Skin of body (tissue), 2 donors: Measurements from ENCODE around the gene PGPEP1. TPM values are rescaled to one million over a fixed set of nuclear protein-coding genes. Genes with fewer than 3 reads are reported as not detected.
"Not testable (repeated sequence)": the region's sequence is repeated elsewhere in the genome, so short reads cannot be mapped to it uniquely, and the experiment has no call there.

Source experiments
- DNase-seq: peaks from one replicate; lab custom pipeline; 2025; lab: John Stamatoyannopoulos, UW
- total RNA-seq: library from RNA; depleted of rRNA; stranded (reverse); fragments of >200 nt; gene quantifications from one replicate; pipeline ENCODE4 v1.2.3, GENCODE V29; 2014

Gene PGPEP1
- total RNA-seq, 1 donor from 2014 or later, result 9.6 TPM

DNA sequence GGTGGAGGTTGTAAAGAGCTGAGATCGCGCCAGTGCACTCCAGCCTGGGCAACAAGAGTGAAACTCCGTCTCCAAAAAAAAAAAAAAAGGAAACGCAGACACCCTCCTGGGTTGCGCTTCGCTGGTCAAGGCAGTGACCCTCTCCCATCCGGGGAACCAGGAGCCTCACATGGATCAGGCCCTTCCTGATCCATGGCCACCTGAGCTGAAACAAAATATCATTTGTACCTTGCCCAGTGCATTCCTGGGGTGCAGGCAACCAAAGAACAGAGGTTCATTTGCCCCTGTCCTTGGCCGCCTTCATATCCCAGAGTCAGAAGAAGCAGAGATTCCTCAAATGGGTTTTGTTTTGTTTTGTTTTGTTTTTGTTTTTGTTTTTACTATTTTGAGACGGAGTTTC lies 9.5 kb upstream of the PGPEP1 start:
- no peak for DNase-seq

DNA sequence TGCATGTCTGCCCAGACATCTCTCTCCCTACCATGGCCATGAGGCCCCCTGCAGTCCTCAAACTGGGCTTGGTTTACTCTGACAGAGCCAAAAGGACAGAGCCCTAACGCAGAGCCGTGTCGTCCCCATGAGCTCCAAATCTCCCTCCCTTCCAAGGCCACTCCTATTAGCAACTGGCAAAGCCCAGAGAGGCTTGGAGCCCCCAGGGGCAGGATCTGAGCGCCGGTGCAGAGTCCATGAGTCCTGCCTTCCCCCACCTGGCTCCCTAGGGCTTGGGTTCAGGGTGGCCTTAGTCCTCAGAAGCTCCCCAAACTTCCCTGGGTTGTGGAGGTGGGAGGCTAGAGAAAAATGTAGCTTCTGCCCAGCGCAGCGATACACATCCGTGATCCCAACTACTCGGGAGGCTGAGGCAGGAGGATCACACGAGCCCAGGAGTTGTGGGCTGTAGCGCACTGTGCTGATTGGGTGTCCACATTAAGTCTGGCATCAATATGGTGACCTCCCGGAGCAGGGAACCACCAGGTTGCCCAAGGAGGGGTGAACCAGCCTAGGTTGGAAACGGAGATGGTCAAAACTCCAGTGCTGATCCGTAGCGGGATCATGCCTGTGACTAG lies 7.4 kb upstream of the PGPEP1 start:
- no peak for DNase-seq

DNA sequence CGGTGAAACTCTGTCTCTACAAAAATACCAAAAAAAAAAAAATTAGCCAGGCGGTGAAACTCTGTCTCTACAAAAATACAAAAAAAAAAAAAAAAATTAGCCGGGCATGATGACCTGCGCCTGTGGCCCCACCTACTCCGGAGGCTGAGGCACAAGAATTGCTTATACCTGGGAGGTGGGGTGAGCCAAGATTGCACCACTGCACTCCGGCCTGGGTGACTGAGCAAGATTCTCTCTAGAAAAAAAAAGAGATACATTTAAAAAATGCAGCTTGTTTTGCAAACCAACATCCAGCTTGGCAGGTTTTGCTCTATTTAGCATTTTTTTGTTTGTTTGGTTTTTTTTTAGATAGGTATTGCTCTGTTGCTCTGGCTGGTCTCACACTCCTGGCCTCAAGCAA lies 6.7 kb upstream of the PGPEP1 start:
- DNase-seq, result no peak

DNA sequence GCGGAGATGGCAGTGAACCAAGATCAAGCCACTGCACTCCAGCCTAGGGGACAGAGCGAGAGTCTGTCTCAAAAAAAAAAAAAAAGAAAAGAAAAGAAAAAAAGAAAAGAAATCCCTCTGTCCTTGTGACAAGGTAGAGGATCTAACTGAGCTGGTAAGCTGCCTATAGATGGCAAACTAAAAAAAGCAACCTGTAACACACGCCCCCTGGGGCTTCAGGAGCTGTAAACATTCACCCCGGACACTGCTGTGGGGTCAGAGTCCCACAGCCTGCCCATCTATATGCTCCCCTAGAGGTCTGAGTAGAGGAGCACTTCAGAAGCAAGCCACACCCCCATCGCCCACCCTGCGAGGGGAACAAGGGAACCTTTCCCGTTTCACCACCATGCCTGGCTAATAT lies 4.3 kb upstream of the PGPEP1 start:
- DNase-seq, result no peak

DNA sequence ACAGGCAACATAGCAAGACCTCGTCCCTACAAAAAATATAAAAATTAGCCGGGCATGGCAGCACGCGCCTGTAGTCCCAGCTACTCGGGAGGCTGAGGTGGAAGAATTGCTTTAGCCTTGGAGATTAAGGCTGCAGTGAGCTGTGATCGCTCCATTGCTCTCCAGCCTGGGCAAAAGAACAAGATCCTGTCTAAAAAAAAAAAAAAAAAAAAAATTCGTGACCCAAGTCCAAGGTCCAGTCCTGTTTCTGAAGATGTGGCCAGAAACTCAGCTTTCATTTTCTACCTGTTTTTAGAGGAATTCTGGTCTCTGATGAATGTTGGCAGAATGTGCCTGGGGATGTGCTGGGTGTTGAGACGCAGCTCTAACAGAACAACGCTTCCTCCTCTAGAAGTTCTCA lies 1.9 kb upstream of the PGPEP1 start:
- no peak for DNase-seq

DNA sequence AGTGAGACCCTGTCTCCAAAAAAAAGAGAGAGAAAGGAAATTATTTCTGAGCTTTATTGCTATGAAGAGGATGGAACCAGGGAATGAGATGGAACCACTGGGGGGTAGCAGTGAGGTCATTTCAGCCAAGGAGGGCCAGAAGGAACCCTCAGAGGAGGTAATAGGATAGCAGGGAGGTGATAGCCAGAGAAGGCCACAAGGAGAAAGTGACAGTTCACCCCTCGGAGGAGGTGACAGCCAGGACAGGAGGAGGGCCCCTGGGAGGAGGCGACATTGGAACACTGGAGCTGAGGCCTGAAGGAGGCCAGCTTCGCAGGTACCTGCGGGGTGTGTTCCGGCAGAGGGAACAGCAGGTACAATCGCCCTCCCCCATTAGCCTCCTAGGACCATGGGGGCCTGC lies 675 bp upstream of the PGPEP1 start:
- DNase-seq, result no peak

DNA sequence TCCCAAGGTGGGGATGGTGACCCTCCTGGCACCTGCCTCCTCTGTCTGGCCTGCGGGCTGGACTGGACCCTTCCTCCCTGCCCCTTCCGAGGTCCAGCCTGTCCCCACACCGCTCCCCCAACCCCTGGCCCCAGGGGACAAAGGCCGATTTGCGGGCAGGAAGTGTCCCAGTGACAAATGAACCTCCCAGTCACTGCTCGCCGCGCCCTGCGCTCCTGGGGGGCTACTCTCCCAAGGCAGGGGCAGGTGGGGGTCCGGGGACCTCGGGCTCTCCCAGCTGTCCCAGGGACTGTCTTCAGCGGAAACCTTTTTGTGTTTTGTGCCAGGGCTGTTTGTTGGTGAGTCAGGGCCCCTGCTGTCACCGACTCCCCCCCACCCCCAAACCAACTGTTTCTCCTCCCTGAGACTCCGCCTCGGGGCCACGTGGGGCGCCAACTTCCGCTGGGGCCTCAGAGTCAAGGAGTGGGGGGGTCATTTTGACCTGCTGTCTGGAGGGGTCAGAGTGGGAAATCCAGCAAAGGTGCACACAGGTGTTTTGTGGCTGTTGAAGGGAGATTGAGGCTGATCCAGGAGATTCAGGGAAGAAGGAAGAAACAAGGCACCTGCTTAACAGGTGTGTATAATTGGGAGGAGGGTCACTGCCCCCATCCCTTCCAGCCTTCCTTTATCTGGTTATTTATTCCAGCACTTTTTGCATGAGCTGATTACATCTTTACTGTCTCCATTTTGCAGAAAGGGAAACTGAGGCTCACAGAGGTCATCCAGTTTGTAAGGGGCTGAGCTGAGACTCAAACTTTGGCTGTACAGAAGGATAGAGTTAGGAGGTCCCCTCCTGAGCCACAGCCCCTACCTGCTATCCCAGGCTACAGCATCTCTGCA lies 831 bp downstream of the PGPEP1 start:
- no peak for DNase-seq

DNA sequence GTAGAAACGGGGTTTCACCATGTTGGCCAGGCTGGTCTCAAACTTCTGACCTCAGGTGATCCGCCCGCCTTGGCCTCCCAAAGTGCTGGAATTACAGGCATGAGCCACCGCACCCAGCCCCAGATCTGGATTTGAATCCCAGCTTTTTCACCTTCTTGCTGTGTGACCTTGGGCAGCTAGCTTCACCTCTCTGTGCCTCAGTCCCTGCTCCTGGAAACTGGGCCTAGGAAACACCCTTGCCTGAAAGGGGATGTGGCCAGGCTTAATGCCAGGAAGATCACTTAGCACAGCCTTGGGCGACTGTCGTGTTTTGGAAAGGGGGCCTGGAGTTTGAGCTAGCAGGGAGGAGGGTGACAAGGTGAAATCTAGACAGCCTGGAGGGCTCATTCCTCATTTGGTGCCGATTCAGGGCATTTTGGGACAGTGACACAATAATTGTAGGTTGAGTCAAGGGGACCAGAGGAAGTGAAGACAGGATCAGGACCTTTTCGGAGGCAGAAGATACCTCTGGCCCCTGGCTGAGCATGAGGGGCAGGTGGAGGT lies 1.8 kb downstream of the PGPEP1 start:
- no peak for DNase-seq

DNA sequence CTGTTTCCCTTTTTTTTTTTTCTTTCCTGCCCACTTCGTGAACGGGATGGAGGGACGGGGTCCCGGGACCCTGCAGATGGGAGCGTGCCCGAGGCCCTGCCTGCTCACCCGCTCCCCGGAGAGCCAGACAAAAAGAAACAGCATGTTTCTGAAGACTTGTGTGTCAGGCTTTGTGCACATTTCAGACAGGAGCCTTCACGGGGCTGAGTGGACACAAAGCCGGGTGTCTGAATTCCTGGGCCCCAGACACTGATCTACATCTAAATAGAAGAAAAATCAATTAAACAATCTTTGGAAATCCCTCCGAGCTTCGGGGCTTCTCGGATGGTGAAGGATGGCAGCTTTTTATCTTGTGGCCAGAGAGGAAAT lies 4.2 kb downstream of the PGPEP1 start:
- no peak for DNase-seq

DNA sequence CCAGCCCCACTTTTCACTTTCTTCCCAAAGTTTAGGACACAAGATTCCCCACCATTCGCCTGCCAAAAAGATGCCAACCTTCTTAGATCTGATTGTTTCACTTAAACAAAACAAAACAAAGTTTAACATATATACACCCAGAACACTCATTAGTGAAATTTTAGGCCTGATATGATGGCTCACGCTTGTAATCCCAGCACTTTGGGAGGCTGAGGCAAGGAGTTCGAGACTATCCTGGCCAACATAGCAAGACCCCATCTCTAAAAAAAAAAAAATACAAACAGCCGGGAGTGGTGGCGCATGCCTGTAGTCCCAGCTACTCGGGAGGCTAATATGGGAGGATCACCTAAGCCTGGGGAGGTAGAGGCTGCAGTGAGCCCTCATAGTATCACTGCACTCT lies 4.9 kb downstream of the PGPEP1 start:
- no peak for DNase-seq

DNA sequence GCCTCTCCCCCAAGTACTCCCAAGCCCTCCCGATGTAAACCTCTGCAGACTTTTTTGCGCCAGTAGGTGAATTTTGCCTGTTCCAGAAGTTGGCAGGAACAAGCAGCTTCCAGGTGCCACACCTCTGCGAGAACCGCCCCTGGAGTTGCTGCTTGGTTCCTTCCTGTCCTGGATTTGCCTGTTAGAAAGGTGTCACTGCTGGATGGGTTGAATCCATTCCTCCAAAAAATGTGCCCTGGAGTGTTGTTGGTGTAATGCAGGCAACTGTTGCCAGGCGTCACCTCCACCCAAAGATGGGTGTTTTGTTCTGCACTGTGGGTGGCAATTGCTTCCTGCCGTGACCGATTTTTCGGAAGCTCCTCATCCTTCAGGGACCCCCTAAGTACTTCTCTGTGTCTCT lies 5.7 kb downstream of the PGPEP1 start:
- no peak for DNase-seq

DNA sequence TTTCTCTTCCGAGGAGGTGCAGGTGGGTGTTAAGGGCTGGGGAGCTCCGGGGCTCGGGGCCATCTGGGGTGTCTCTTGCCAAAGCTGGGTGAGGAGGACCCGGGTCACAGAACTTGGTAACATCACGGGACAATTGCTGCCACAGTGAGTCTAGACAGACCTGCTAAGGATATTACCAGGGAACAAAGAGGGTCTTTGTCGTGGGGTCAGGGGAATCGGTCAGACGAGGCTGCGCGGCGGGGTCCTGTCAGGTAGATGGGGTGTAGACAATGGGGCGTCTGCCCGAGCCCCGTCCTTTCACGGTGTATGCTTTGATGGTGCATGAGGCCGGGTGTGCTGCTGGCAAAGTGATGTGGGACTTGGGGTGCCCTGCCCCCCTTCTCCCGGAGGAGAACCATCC lies 7.8 kb downstream of the PGPEP1 start:
- DNase-seq, result no peak

DNA sequence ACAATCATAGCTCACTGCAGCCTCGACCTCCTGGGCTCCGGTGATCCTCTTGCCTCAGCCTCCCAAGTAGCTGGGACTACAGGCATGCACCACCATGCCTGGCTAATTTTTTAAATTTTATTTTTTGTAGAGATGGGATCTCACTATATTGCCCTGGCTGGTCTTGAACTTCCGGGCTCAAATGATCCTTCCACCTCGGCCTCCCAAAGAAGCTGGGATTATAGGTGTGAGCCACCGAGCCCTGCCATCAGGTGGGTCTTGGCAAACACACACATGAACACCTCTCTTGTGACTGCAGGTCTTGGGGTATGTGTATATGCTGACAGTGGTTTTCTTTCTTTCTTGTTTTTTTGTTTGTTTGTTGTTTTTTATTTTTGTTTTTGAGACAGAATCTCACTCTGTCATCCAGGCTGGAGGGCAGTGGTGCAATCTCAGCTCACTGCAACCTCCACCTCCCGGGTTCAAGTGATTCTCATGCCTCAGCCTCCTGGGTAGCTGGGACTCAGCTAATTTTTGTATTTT lies 8.5 kb downstream of the PGPEP1 start:
- DNase-seq, result not testable (repeated sequence)

DNA sequence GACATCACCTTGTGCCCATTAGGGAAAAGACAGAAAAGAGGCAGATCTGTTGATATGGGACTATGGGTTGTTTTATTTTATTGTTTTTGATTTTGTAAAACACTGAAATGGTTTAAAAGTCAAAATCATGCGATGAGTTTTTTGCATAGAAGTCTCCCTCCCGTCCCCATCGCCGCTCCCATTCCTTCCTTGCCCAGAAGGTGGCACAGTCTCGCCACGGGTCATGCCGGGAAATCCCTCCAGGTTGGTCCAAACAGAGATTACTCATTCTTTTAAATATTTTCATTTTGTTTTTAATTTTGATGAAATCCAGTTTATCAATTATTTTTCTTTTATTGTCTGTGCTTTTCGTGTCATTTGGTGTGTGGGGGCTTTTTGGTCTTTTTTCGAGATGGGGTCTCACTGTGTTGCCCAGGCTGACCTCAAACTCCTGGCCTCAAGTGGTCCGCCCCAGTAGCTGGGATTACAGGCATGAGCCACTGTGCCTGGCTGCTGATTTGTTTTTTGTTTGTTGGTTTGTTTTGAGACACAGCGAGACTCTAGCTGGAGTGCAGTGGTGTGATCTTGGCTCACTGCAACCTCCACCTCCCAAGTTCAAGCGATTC lies 9.2 kb downstream of the PGPEP1 start:
- no peak for DNase-seq

DNA sequence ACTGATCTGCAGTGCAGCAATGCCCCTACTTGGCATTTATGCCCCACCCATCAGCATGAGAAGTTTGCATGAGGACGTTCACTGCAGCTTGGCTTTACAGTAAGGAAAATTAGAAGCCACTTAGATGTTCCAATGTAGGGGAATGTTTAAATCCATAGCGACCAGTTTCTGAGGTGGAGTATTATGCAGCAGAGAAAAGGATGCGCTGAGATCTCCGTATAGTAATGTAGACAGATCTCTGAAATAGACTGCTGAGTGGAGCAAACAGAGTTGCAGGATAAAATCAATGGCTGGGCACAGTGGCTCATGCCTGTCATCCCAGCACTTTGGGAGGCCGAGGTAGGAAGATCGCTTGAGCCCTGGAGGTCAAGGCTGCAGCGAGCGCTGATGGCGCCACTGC lies 10.1 kb downstream of the PGPEP1 start:
- no peak for DNase-seq

DNA sequence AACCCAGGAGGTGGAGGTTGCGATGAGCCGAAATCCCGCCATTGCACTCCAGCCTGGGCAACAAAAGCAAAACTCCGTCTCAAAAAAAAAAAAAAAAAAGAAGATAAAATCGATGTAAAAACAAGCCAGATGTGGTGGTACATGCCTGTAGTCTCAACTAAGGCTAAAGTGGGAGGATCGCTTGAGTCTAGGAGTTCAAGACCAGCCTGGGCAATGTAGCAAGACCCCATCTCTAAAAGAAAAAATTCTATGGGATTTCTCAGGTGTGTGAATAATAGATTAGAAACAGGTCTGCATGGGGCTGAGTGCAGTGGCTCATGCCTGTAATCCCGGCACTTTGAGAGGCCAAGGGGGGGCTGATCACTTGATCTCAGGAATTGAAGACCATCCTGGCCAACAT lies 11.1 kb downstream of the PGPEP1 start:
- DNase-seq, result no peak

DNA sequence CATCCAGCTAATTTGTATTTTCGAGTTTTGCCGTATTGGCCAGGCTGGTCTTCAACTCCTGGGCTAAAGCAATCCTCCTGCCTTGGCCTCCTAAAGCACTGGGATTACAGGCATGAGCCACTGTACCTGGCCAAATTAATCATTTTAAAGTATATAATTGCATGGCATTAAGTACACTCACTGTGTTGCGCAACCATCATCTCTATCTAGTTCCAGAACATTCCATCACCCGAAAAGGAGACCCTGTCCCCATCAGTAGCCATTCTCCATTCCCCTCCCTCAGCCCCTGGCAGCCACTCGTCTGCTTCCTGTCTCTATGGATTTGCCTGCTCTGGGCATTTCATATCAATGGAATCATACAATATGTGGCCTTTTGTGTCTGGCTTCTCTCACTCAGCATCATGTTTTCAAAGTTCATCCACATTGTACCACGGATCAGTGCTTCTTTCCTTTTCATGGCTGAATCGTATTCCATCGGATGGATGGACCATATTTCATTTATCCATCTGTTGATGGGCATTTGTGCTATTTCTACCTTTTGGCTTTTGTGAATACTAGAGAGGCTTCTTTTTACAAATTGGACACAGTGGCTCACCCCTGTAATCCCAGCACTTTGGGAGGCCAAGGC lies 13.1 kb downstream of the PGPEP1 start:
- DNase-seq, result no peak

DNA sequence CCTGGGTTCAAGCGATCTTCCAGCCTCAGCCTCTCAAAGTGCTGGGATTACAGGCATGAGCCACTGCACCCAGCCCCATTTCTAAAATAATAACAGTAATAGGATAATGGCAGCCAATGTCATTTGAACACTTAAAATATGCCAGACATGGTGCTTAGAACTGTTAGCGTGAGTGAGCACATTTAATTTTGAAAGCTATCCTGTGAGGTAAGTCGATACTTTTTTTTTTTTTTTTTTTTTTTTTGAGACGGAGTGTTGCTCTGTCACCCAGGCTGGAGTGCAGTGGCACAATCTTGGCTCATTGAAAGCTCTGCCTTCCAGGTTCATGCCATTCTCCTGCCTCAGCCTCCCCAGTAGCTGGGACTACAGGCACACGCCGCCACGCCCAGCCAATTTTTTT lies 14.3 kb downstream of the PGPEP1 start:
- DNase-seq, result not testable (repeated sequence)

DNA sequence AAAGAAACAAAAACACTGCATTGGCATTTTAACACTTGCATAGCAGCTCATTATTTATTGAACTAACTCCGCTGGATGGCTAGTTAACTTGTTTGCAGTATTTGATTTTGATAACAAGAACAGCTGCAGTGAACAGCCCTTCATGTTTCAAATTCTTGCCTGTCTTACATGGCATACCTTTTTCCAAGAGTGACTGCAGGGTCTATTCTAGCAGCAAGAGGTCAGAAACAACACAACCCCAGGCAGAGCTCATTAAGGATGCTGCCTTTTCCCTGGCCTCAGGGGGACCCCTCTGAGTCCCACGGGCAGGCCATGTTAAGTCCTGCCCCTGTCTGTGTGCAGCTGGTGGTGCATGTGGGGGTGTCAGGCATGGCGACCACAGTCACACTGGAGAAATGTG lies 16.6 kb downstream of the PGPEP1 start:
- no peak for DNase-seq

DNA sequence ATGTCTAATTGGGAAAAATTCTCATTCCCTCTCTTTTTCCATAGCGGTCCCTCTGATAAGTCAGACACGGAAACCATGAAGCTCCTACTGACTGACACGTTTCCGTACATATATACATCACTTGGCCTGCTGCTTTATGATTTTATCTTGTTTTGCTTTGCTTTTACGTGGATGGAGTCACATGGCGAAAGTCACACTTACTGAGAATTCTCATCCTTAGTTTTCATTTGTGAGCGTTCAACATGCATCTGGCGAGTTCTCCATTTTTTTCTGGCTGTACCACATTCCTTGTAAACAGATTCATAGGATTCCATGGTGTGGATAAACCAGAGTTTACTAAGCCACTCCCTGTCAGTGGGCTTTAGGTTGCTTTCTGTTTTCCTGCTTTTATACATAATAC lies 21.2 kb downstream of the PGPEP1 start:
- DNase-seq, result no peak

DNA sequence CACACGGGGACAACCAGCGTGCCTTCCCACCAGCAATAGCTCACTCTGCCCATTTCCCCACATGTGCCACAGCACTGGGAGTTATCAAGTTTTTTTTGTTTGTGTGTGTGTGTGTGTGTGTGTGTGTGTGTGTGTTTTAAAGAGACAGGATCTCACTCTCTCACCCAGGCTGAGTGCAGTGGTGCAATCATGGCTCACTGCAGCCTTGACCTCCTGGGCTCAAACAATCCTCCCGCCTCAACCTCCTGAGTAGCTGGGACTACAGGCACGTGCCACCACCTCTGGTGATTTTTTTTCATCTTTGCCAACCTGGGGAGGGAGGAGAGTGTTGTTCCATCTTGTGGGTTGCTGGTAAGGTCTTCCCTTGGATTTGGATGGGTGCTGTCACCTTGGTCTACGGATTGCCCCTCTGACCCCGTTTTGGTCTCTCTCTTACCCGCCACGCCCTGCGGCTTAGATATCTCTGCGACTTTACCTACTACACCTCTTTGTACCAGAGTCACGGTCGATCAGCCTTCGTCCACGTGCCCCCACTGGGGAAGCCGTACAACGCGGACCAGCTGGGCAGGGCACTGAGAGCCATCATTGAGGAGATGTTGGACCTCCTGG lies 22.6 kb downstream of the PGPEP1 start:
- DNase-seq, result no peak
